ENCODE data around the gene WIPI1.

DNA sequence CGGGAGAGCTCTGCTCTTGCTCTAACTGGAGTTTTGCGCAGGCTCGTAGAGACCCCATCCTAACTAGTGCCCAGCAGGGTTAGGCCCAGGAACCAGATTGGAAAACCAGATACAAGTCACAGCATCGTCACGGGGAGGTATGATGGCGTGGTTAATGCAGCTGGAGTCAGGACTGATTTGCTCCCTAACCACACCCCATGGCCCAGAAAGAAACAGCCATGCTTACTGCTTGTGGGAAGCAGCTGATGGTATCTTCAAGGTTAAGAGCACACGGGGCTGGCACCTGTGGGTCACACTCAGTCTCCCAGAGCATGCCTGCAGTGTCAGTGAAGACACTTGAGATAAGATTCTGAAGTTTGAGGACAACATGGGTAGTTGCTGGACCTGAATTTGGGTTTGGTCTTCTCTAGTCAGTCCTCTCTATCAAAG lies 60.2 kb downstream of the WIPI1 start:
- TF ChIP-seq, protein P1, sequence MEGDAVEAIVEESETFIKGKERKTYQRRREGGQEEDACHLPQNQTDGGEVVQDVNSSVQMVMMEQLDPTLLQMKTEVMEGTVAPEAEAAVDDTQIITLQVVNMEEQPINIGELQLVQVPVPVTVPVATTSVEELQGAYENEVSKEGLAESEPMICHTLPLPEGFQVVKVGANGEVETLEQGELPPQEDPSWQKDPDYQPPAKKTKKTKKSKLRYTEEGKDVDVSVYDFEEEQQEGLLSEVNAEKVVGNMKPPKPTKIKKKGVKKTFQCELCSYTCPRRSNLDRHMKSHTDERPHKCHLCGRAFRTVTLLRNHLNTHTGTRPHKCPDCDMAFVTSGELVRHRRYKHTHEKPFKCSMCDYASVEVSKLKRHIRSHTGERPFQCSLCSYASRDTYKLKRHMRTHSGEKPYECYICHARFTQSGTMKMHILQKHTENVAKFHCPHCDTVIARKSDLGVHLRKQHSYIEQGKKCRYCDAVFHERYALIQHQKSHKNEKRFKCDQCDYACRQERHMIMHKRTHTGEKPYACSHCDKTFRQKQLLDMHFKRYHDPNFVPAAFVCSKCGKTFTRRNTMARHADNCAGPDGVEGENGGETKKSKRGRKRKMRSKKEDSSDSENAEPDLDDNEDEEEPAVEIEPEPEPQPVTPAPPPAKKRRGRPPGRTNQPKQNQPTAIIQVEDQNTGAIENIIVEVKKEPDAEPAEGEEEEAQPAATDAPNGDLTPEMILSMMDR (IDR thresholded peaks at IDR 0.05; ENCODE audit: low read depth, low read length): no peak
- TF ChIP-seq EZH2phosphoT487 (IDR thresholded peaks at IDR 0.05; ENCODE audit: low read depth): no peak

All from OCI-LY3 (cell line).